Fibroblast of villous mesenchyme (primary cell): ENCODE data around the gene CRNKL1. TPM values are rescaled to one million over a fixed set of nuclear protein-coding genes. Genes with fewer than 3 reads are reported as not detected.

Source experiments
- DNase-seq: peaks from one replicate; pipeline ENCODE4 v3.0.0-alpha.2; 2010; ENCODE audit warnings: low read depth
- H3K4me3 ChIP-seq: 2 replicates; pipeline ENCODE4 v1.5.1; 2011; ENCODE audit warnings: low read depth, mild to moderate bottlenecking, low read length
- total RNA-seq: library from RNA; depleted of rRNA; stranded (reverse); fragments of >200 nt; gene quantifications from 2 replicates; pipeline ENCODE4 v1.2.3, GENCODE V29; 2012
- TF ChIP-seq, protein P1 (sequence below): IDR thresholded peaks from 2 replicates; pipeline ENCODE4 v1.5.1; 2012; ENCODE audit warnings: low read depth, mild to moderate bottlenecking, low read length; ENCODE audit not compliant: insufficient read depth

Gene CRNKL1
- total RNA-seq, result 22.9 and 31.1 TPM in 2 replicates

DNA sequence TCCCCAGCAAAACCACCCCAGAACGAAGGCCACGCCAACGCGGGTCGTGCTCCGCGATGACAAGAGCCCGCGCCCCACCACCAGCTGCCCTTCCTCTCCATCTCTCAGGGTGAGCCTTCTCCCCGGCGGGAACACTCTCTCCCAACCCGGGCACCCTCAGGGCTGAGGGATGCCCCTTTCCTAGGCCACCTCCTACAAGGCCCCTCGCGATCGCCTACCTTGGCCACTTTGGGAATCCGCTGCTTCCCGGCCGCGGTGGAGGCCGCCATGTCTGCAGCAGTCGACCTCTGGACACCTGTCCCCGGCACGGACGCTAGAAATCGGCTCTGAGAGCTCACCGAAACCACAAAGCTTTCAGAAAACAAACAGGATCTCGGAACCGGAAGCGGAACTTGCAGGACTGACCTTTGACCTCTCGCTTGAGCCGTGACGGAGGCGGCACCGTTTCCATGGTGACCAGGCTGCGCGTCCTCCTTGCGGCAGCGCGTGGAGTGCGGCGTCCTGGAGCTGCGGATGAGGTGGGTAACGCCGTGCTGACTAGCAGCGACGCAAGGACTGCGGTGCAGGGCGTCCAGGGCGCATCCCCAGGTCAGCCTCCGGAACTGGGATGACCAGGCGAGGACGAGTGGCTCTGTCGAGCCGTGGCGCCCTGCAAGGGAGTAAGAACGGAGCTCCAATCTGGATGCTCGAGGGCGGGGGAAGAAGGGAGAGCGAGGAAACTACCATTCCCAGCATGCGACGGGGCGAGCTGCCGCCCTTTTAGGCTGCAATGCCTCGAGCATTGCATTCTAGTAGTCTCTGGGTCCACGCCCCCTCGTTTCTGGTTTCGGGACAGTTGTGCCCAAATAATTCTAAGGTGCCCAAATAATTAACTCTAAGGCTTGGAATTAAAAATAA lies at the start of gene CRNKL1, which contains the start of gene CFAP61:
Gene CRNKL1, minus strand, starts transcription at position 393 of the 897 bp plus-strand sequence. Its CDS starts 124 bp downstream, at position 269.
Gene CFAP61, plus strand, starts transcription at position 459 of the 897 bp plus-strand sequence. CDS start 4,122 bp downstream, outside the sequence.
- TF ChIP-seq, protein P1, sequence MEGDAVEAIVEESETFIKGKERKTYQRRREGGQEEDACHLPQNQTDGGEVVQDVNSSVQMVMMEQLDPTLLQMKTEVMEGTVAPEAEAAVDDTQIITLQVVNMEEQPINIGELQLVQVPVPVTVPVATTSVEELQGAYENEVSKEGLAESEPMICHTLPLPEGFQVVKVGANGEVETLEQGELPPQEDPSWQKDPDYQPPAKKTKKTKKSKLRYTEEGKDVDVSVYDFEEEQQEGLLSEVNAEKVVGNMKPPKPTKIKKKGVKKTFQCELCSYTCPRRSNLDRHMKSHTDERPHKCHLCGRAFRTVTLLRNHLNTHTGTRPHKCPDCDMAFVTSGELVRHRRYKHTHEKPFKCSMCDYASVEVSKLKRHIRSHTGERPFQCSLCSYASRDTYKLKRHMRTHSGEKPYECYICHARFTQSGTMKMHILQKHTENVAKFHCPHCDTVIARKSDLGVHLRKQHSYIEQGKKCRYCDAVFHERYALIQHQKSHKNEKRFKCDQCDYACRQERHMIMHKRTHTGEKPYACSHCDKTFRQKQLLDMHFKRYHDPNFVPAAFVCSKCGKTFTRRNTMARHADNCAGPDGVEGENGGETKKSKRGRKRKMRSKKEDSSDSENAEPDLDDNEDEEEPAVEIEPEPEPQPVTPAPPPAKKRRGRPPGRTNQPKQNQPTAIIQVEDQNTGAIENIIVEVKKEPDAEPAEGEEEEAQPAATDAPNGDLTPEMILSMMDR, result no peak
- H3K4me3 ChIP-seq, result peak within 1 kb of the TSS; percentile 98
- DNase-seq, result peak; percentile 97

GRCh38 chr20:20100881-20101280 lies 48.6 kb upstream of the CRNKL1 start:
- no peak for DNase-seq
- TF ChIP-seq, protein P1, result no peak
- H3K4me3 ChIP-seq, result no peak overlapping the region

- H3K4me3 ChIP-seq, result no peak overlapping the region
- TF ChIP-seq, protein P1, result no peak
- DNase-seq, result no peak
Observed at GRCh38 chr20:20096421-20096820, 44.2 kb upstream of the CRNKL1 start.

DNA sequence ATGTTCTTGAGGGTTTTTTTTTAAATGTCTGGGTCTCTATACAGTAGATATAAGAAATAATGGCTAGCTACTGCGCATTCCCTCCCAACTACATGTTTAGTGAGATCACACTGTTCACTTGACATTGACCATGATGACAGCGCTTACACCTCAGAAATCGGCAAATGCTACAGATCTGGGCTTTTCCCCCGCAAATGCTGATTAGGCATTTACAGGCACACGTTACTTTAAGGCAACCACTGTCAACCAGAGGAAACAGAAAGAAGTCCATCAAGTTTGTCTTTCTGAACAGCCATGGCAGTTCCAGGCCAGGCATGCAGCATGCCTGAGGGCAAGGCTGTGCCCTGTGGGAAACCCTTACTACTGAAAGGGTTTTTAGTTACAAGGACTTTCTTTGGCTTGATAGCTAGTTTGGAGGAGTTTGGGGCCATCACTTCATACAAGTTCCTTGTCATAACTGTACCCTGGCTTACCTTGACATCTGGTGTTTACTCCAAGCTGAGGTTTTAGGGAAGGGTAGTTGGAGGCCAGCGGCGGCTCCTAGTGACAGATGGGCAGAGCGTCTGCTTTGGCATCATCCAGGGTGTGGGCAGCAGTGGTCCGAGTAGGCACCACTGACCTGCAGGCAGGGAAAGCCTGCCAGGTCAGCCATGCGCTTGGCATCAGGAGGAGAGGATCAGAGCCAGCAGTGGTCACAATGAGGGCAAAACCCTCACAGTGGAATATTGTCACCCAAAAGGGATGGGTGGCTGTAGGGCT lies 43.0 kb upstream of the CRNKL1 start:
- no peak overlapping the region for H3K4me3 ChIP-seq
- TF ChIP-seq, protein P1, result no peak
- no peak for DNase-seq

DNA sequence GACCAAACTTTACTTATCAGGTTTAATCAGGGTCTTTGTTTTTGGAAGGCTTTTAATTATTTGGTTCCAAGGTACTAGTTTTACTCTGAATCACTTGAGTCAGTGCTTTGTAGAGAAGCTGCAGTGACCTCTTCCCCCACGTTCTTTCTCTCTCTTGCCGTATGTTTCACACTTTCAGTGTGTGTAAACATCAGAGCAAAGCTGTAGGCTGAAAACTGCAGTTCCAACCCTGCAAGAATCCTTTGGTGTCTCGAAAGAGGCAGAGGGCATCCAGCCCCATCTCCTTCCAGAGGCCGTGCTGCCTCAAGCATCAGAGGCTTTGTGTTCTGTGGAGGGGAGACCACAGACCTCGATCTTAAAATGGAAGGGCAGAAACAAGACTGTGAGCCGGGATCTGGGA lies 42.1 kb upstream of the CRNKL1 start:
- no peak overlapping the region for H3K4me3 ChIP-seq
- DNase-seq, result no peak
- TF ChIP-seq, protein P1, result no peak

- TF ChIP-seq, protein P1, result no peak
- DNase-seq, result no peak
- H3K4me3 ChIP-seq, result no peak overlapping the region
Observed at GRCh38 chr20:20092827-20093226, 40.6 kb upstream of the CRNKL1 start.
